Left ventricle myocardium inferior (tissue), 1 donor: ENCODE data around the gene LATS2. TPM values are rescaled to one million over a fixed set of nuclear protein-coding genes. Genes with fewer than 3 reads are reported as not detected.

ENCODE experiments used
- DNase-seq: peaks from one replicate; pipeline ENCODE4 v3.0.0-alpha.2; 2020
- H3K27ac ChIP-seq: fragments of 200-600 bp; replicated peaks from 2 replicates; pipeline ENCODE4 v1.8.0; 2021
- H3K27me3 ChIP-seq: fragments of 200-600 bp; 2 replicates; pipeline ENCODE4 v1.8.0; 2021; ENCODE audit warnings: low read depth
- H3K36me3 ChIP-seq: fragments of 200-600 bp; 2 replicates; pipeline ENCODE4 v1.8.0; 2021
- H3K4me1 ChIP-seq: fragments of 200-600 bp; 2 replicates; pipeline ENCODE4 v1.8.0; 2021
- H3K4me3 ChIP-seq: fragments of 200-600 bp; 2 replicates; pipeline ENCODE4 v1.8.0; 2021; ENCODE audit warnings: mild to moderate bottlenecking, moderate library complexity
- H3K9me3 ChIP-seq: fragments of 200-600 bp; replicated peaks from 2 replicates; pipeline ENCODE4 v1.8.0; 2021
- intact Hi-C: fragments of 100-400 bp; cut with micrococcal nuclease; formaldehyde crosslinking; loops from one replicate; pipeline ENCODE4 v1.11.0; 2022
- total RNA-seq: library from RNA; stranded (reverse); fragmentation: NEBNext Ultra II Directional; extraction: Animal tissue kit (Norgen Biotek cat#: 25700); gene quantifications from one replicate; pipeline ENCODE4 v1.2.1, GENCODE V29; 2021
- TF ChIP-seq, protein P1 (sequence below): fragments of 200-600 bp; IDR thresholded peaks from 2 replicates; pipeline ENCODE4 v1.8.0; 2021; ENCODE audit warnings: antibody characterized with exemption, mild to moderate bottlenecking, borderline replicate concordance
- donor health status: DM: no; HTN: yes; CAD: no; lungs with severe emphysema.

The LATS2 gene
- total RNA-seq, 1 donor from 2014 or later: 20.2 TPM

DNA sequence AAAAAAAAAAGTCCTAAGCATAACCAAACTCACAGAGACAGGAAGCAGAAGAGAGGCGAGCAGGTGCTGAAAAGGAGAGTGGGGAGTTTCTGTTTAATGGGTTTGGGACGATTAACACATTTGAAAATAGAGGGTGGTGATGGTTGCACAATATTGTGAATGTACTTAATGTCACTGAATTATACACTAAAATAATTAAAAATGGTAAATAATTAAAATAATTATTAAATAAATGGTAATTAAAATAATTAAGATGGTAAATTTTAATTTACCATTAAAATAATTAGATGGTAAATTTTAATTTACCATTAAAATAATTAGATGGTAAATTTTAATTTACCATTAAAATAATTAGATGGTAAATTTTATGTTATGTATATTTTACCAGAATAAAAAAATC, 84.0 kb downstream of the LATS2 start:
- Histone ChIP-seq H3K27ac (no peak overlapping the region), H3K27me3 (no peaks in the 10 kb centered on the region), H3K36me3 (peaks cover 99% of the 10 kb centered on the region), H3K4me3 (no peak overlapping the region), H3K9me3 (no peaks in the 10 kb centered on the region), H3K4me1 (peaks cover 11% of the 10 kb centered on the region)
- no peak for DNase-seq
- intact Hi-C loops: no loop called here
- TF ChIP-seq, protein P1, sequence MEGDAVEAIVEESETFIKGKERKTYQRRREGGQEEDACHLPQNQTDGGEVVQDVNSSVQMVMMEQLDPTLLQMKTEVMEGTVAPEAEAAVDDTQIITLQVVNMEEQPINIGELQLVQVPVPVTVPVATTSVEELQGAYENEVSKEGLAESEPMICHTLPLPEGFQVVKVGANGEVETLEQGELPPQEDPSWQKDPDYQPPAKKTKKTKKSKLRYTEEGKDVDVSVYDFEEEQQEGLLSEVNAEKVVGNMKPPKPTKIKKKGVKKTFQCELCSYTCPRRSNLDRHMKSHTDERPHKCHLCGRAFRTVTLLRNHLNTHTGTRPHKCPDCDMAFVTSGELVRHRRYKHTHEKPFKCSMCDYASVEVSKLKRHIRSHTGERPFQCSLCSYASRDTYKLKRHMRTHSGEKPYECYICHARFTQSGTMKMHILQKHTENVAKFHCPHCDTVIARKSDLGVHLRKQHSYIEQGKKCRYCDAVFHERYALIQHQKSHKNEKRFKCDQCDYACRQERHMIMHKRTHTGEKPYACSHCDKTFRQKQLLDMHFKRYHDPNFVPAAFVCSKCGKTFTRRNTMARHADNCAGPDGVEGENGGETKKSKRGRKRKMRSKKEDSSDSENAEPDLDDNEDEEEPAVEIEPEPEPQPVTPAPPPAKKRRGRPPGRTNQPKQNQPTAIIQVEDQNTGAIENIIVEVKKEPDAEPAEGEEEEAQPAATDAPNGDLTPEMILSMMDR: no peak

- H3K27ac ChIP-seq: no peak overlapping the region
- H3K9me3 ChIP-seq: no peaks in the 10 kb centered on the region
- intact Hi-C loops: no loop called here
- H3K36me3 ChIP-seq: peaks cover 76% of the 10 kb centered on the region
- TF ChIP-seq, protein P1: no peak
- no peaks in the 10 kb centered on the region for H3K4me1 ChIP-seq
- no peak for DNase-seq
- no peaks in the 10 kb centered on the region for H3K27me3 ChIP-seq
- no peak overlapping the region for H3K4me3 ChIP-seq
Measured at GRCh38 chr13:20974981-20975585, 86.3 kb downstream of the LATS2 start.

DNA sequence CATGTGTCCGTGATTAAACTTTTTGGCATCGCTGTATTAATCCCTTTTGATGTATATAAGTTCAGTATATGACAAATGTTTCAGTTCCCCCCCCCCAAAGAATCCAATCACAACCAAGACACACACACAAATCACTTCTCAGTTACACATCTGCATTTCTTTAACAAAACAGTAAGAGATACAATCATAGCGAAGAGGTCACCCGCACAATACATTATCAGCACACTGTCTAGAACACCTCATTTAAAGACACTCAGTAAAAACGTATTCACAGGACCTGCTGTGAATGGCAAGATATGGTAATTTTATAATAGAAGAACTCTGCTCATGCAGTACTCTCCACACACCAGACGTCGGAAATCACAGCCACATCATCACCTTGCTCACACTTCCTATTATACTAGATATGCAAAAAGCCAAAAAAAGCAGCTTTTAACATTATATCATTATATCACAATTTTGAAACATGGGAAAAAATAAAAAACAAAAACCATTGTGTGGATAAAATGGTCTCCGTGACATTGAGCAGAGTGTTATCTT, 87.4 kb downstream of the LATS2 start:
- no peak overlapping the region for H3K27ac ChIP-seq
- H3K4me1 ChIP-seq: no peaks in the 10 kb centered on the region
- no peak overlapping the region for H3K4me3 ChIP-seq
- no peaks in the 10 kb centered on the region for H3K27me3 ChIP-seq
- DNase-seq: no peak
- no peaks in the 10 kb centered on the region for H3K9me3 ChIP-seq
- TF ChIP-seq, protein P1: no peak
- intact Hi-C loops: no loop called here
- H3K36me3 ChIP-seq: peaks cover 65% of the 10 kb centered on the region

DNA sequence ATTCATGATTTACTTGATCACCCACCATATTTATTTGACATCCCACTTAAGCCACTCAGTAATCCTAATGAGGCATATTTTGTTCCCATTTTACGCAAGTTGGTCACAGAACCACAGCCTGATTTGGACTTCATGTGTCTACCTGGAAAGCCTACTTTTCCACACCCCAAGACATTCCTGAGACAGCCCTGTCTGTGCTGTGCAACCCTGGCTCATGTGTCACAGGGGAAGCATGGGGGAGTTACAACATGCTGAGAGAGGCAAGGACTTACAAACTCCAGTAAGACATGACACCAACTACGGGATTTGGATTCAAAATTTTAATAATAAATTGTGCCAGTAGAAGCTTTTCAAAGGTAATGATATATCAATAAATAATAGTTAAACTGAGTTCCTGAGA, 88.7 kb downstream of the LATS2 start:
- peaks cover 54% of the 10 kb centered on the region for H3K36me3 ChIP-seq

GRCh38 chr13:20969182-20969581, 92.2 kb downstream of the LATS2 start:
- Histone ChIP-seq H3K9me3 (no peaks in the 10 kb centered on the region), H3K27ac (no peak overlapping the region), H3K4me1 (no peaks in the 10 kb centered on the region), H3K27me3 (no peaks in the 10 kb centered on the region), H3K4me3 (no peak overlapping the region), H3K36me3 (peaks cover 18% of the 10 kb centered on the region)
- intact Hi-C loops: no loop called here
- no peak for DNase-seq
- TF ChIP-seq, protein P1: no peak

More for the DNA sequence above, 88.7 kb downstream of the LATS2 start:
- no peaks in the 10 kb centered on the region for H3K9me3 ChIP-seq
- H3K27ac ChIP-seq: no peak overlapping the region
- TF ChIP-seq, protein P1: no peak
- H3K4me3 ChIP-seq: no peak overlapping the region
- DNase-seq: no peak
- intact Hi-C loops: no loop called here
- H3K4me1 ChIP-seq: no peaks in the 10 kb centered on the region
- no peaks in the 10 kb centered on the region for H3K27me3 ChIP-seq
